PFSK-1 (cell line): ENCODE measurements around the gene TRIM33.

ENCODE experiments used
- FOXP2 ChIP-seq: optimal IDR thresholded peaks from 2 replicates; pipeline ENCODE3; 2011; ENCODE audit warnings: borderline replicate concordance, control low read depth, inconsistent platforms; ENCODE audit not compliant: insufficient read depth; ENCODE audit errors: extremely low read length, extremely low read depth
- POLR2AphosphoS5 ChIP-seq: IDR thresholded peaks from 2 replicates; pipeline ENCODE4 v1.6.1; 2012; ENCODE audit warnings: low read depth, mild to moderate bottlenecking, control low read depth, low read length, moderate library complexity
- SIN3A ChIP-seq: IDR thresholded peaks from 2 replicates; pipeline ENCODE4 v1.6.1; 2012; ENCODE audit warnings: mild to moderate bottlenecking, low read length, moderate library complexity, borderline replicate concordance; ENCODE audit not compliant: insufficient read depth
- TAF1 ChIP-seq: IDR thresholded peaks from 2 replicates; pipeline ENCODE4 v1.6.1; 2012; ENCODE audit warnings: low read length, control low read depth, borderline replicate concordance; ENCODE audit not compliant: insufficient read depth
- TF ChIP-seq, protein P1 (sequence below), 2 experiments: IDR thresholded peaks; 2 replicates each; pipeline versions ENCODE4 v1.6.1 to v1.8.0; 2011 to 2012; ENCODE audit warnings: low read depth in 2 of 2, low read length in 2 of 2, control low read depth in 1 of 2, inconsistent platforms in 1 of 2, mild to moderate bottlenecking in 1 of 2, moderate library complexity in 1 of 2; ENCODE audit not compliant: insufficient read depth in 1 of 2

Gene TRIM33

GRCh38 chr1:114386129-114387009, 124.6 kb downstream of the TRIM33 start:
- TF ChIP-seq POLR2AphosphoS5 = no peak
- TF ChIP-seq FOXP2 = no peak
- no peak for TF ChIP-seq SIN3A
- no peak for TF ChIP-seq TAF1
- TF ChIP-seq, protein P1, sequence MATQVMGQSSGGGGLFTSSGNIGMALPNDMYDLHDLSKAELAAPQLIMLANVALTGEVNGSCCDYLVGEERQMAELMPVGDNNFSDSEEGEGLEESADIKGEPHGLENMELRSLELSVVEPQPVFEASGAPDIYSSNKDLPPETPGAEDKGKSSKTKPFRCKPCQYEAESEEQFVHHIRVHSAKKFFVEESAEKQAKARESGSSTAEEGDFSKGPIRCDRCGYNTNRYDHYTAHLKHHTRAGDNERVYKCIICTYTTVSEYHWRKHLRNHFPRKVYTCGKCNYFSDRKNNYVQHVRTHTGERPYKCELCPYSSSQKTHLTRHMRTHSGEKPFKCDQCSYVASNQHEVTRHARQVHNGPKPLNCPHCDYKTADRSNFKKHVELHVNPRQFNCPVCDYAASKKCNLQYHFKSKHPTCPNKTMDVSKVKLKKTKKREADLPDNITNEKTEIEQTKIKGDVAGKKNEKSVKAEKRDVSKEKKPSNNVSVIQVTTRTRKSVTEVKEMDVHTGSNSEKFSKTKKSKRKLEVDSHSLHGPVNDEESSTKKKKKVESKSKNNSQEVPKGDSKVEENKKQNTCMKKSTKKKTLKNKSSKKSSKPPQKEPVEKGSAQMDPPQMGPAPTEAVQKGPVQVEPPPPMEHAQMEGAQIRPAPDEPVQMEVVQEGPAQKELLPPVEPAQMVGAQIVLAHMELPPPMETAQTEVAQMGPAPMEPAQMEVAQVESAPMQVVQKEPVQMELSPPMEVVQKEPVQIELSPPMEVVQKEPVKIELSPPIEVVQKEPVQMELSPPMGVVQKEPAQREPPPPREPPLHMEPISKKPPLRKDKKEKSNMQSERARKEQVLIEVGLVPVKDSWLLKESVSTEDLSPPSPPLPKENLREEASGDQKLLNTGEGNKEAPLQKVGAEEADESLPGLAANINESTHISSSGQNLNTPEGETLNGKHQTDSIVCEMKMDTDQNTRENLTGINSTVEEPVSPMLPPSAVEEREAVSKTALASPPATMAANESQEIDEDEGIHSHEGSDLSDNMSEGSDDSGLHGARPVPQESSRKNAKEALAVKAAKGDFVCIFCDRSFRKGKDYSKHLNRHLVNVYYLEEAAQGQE (IDR thresholded peaks at IDR 0.05; ENCODE audit: insufficient read depth in 1 of 2, low read depth in 2 of 2, low read length in 2 of 2) = no peak

DNA sequence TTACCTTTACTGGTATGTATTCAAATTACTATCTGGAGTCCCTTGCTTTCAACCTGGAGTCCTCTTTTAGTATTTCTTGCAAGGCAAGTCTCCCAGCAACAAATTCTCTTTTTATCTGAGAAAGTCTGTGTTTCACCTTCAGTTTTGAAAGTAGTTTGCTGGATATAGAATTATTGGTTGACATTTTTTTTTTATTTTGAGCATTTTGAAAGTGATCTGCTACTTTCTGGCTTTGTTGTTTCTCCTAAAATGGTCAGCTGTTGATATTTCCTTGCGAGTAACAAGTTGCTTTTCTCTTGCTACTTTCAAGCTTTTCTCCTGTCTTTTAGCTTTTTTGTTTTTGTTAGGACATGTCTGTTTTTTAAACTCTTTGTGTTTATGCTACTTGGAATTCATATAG, 126.1 kb downstream of the TRIM33 start:
- no peak for TF ChIP-seq POLR2AphosphoS5
- TF ChIP-seq SIN3A = no peak
- no peak for TF ChIP-seq TAF1
- TF ChIP-seq, protein P1 (IDR thresholded peaks at IDR 0.05; ENCODE audit: insufficient read depth in 1 of 2, low read depth in 2 of 2, low read length in 2 of 2) = no peak
- TF ChIP-seq FOXP2 = no peak

DNA sequence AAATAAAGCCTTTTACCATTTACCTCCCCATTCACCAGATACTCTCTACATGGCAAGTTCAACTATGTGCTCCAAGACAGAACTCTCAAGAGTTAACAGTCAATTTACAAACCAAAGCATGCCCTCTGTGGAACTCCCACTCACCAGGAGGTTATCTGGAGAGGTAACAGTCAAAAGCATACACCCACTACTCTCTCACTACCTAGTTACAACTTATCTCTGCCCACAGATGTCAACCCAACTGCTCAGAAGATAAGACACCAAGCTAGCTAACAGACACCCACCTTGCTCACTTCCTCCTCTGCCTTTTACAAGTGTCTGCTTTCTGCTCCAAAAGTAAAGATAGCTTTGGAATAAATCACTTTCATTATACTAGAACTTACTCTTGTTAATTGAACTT, 131.0 kb downstream of the TRIM33 start:
- TF ChIP-seq FOXP2 (no peak), TAF1 (no peak), SIN3A (no peak)
- TF ChIP-seq, protein P1 (IDR thresholded peaks at IDR 0.05; ENCODE audit: insufficient read depth in 1 of 2, low read depth in 2 of 2, low read length in 2 of 2) = no peak

DNA sequence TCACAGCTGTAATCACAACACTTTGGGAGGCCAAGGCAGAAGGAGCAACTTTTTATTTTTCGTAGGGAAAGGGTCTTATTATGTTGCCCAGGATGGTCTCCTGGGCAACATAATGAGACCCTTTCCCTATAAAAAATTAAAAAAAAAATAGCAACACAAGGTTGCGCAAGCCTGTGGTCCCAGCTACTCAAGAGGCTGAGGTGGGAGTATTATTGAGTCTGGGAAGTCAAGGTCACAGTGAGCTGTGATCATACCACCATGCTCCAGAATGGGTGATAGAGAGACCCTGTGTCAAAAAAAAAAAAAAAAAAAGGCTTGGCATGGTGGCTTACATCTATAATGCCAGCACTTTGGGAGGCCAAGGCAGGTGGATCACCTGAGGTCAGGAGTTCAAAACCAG, 131.6 kb downstream of the TRIM33 start:
- TF ChIP-seq SIN3A = no peak
- no peak for TF ChIP-seq POLR2AphosphoS5
- TF ChIP-seq, protein P1 (IDR thresholded peaks at IDR 0.05; ENCODE audit: insufficient read depth in 1 of 2, low read depth in 2 of 2, low read length in 2 of 2) = no peak
- TF ChIP-seq FOXP2 = no peak
- no peak for TF ChIP-seq TAF1

DNA sequence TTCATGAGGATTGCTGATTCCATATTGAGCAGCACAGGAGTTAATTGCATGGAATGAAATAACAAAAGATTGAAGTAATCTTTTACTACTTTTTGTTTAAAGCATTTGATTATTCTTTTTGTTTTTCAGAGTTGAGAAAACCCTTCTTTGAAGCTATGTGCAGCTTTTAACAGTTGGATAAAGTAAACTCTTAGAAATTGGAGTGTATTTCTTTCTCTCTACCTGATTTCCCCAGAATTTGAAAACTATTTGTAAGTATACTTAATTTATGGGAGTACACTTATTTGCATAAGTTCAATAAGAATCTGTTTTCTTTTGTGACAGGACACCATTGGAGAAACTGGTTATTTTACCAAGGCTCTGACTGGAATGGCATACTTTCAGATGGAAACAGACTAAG, 133.6 kb downstream of the TRIM33 start:
- no peak for TF ChIP-seq FOXP2
- TF ChIP-seq TAF1 = no peak
- TF ChIP-seq, protein P1 (IDR thresholded peaks at IDR 0.05; ENCODE audit: insufficient read depth in 1 of 2, low read depth in 2 of 2, low read length in 2 of 2) = no peak
- no peak for TF ChIP-seq POLR2AphosphoS5
- no peak for TF ChIP-seq SIN3A
